ENCODE data around the gene APBA2. TPM values are rescaled to one million over a fixed set of nuclear protein-coding genes. Genes with fewer than 3 reads are reported as not detected.
A peak's percentile ranks its signal among the peaks of the same experiment; 100 is the strongest.

APBA2 gene
- total RNA-seq, 1 donor from 2014 or later = 41.0 TPM

DNA sequence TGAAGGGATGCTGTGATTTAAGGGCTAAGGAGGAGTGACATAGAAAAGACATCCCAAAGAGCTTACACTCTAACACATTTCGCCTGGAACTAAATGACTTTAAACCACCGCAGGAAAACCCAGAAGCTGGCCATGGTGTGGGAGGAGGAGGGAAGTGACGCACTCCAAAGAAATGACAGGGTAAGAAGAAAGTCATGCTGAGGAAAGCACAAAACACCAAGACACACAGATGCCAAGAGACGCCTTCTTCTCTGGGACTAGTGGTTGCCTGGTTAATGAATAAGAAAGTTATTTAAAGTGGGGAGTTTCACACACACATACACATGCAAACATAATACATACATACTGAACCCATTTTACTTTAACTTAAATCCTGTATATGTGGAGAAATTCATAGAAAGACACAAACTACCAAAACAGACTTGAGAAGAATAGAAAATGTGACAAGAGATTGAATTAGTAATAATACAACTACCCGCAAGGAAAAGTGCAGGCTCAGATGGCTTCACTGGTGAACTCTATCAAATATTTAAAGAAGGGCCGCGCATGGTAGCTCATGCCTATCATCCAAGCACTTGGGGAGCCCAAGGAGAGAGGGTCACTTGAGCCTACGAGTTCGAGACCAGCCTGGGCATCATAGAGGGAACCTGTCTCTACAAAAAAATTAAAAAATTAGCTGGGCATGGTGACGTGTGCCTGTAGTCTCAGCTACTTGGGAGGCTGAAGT, 258.3 kb downstream of the APBA2 start:
- no peak overlapping the region for H3K4me3 Mint-ChIP-seq (ENCODE audit: low read depth)
- H3K4me1 Mint-ChIP-seq (ENCODE audit: low read depth) = peaks cover 16% of the 10 kb centered on the region
- H3K27me3 Mint-ChIP-seq = peaks cover 6% of the 10 kb centered on the region
- H3K27ac Mint-ChIP-seq = no peak overlapping the region
- no peaks in the 10 kb centered on the region for H3K9me3 Mint-ChIP-seq (ENCODE audit: low read depth)
- no peaks in the 10 kb centered on the region for H3K36me3 Mint-ChIP-seq (ENCODE audit: insufficient read depth)
- TF ChIP-seq, protein P1, sequence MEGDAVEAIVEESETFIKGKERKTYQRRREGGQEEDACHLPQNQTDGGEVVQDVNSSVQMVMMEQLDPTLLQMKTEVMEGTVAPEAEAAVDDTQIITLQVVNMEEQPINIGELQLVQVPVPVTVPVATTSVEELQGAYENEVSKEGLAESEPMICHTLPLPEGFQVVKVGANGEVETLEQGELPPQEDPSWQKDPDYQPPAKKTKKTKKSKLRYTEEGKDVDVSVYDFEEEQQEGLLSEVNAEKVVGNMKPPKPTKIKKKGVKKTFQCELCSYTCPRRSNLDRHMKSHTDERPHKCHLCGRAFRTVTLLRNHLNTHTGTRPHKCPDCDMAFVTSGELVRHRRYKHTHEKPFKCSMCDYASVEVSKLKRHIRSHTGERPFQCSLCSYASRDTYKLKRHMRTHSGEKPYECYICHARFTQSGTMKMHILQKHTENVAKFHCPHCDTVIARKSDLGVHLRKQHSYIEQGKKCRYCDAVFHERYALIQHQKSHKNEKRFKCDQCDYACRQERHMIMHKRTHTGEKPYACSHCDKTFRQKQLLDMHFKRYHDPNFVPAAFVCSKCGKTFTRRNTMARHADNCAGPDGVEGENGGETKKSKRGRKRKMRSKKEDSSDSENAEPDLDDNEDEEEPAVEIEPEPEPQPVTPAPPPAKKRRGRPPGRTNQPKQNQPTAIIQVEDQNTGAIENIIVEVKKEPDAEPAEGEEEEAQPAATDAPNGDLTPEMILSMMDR (IDR thresholded peaks at IDR 0.05; ENCODE audit: unreplicated experiment) = no peak
- DNase-seq (ENCODE audit: low spot score, unreplicated experiment) = peak; percentile 1

DNA sequence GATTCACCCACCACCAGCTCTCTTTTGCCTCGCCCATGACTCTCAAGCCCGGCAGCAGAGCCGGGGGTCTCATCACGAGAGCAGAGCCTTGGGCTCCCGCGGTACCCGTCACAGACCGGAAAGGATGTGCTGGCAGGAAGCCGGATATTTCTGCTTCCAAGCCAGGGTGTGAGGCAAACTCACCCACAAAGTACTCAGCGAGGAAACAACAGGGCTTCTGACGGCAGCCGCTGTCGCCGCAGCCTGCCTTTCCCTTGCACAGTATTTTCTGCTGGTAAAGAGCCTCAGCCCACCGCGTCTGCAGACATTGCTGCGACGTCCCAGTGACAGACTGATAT, 263.9 kb downstream of the APBA2 start:
- H3K4me3 Mint-ChIP-seq (ENCODE audit: low read depth) = no peak overlapping the region
- peaks cover 5% of the 10 kb centered on the region for H3K9me3 Mint-ChIP-seq (ENCODE audit: low read depth)

DNA sequence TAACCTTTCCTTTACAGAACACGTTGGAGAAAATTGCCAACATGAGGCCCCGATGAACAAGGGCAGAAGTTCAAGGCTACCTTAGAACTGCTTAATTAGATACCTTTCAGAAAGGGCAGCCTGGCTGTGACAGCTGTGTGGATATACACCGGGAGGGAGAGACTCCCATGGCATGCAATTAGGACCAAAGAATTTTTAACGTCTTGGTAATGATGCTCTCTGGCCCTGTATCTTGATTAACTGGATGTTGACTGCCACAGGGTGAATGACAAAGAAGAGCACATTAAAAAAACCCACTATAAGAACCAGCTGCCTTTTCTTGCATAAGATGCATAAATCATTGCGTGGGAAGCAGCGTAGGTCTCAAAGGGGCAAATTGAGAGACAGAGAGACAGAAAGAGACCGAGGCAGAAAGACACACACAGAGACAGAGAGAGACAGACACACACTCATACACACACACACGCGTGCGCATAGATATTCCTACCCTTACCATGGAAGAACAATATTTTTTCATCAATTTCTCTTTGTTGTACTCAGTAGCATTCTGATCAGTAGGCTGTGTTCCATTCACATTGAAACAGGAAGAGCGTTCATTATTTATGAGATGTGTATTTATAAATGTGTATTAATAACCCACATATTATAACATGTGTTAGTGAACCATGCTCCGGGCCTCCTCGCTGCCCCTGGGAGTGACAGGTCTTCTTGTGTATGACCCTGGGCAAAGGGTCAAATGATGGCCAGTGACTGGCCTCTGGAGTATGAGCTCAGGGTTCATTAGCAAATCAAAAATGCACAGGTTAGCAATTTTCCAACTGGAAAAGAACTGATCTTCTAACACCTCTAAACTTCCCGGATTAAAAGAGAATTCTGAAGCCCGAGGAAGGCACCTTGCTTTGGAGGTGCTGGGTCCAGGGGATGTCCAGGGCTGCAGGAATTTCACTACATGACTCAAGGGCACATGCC, 265.0 kb downstream of the APBA2 start:
- Mint-ChIP-seq H3K27ac (no peak overlapping the region), H3K36me3 (ENCODE audit: insufficient read depth) (no peaks in the 10 kb centered on the region), H3K4me1 (ENCODE audit: low read depth) (no peaks in the 10 kb centered on the region), H3K27me3 (no peaks in the 10 kb centered on the region), H3K9me3 (ENCODE audit: low read depth) (peaks cover 5% of the 10 kb centered on the region), H3K4me3 (ENCODE audit: low read depth) (no peak overlapping the region)
- TF ChIP-seq, protein P1 (IDR thresholded peaks at IDR 0.05; ENCODE audit: unreplicated experiment) = no peak
- no peak for DNase-seq (ENCODE audit: low spot score, unreplicated experiment)

More for the DNA sequence above, 263.9 kb downstream of the APBA2 start:
- H3K27ac Mint-ChIP-seq = no peak overlapping the region
- no peaks in the 10 kb centered on the region for H3K27me3 Mint-ChIP-seq
- no peaks in the 10 kb centered on the region for H3K36me3 Mint-ChIP-seq (ENCODE audit: insufficient read depth)
- TF ChIP-seq, protein P1 (IDR thresholded peaks at IDR 0.05; ENCODE audit: unreplicated experiment) = no peak
- no peaks in the 10 kb centered on the region for H3K4me1 Mint-ChIP-seq (ENCODE audit: low read depth)
- no peak for DNase-seq (ENCODE audit: low spot score, unreplicated experiment)

DNA sequence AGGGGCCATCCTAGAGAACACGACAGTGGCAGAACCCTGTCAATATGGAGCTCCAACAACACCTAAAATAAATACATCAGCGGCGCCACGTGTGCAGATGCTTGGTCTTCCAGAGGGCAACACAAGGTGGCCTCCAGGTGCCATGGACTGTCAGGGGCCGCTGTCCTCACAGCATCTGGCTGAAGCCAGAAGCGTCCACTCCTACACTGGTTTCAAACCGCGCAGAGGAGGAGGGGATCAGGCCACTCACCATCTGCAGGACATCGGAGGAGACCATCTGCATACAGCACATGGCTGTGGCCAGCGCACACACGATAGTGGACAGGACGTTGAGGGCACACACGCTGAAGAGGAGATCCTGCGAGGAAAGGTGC, 265.7 kb downstream of the APBA2 start:
- TF ChIP-seq, protein P1 (IDR thresholded peaks at IDR 0.05; ENCODE audit: unreplicated experiment) = no peak
- H3K27me3 Mint-ChIP-seq = no peaks in the 10 kb centered on the region
- H3K4me1 Mint-ChIP-seq (ENCODE audit: low read depth) = no peaks in the 10 kb centered on the region
- H3K27ac Mint-ChIP-seq = no peak overlapping the region
- no peak for DNase-seq (ENCODE audit: low spot score, unreplicated experiment)
- H3K4me3 Mint-ChIP-seq (ENCODE audit: low read depth) = no peak overlapping the region
- no peaks in the 10 kb centered on the region for H3K36me3 Mint-ChIP-seq (ENCODE audit: insufficient read depth)
- peaks cover 5% of the 10 kb centered on the region for H3K9me3 Mint-ChIP-seq (ENCODE audit: low read depth)

DNA sequence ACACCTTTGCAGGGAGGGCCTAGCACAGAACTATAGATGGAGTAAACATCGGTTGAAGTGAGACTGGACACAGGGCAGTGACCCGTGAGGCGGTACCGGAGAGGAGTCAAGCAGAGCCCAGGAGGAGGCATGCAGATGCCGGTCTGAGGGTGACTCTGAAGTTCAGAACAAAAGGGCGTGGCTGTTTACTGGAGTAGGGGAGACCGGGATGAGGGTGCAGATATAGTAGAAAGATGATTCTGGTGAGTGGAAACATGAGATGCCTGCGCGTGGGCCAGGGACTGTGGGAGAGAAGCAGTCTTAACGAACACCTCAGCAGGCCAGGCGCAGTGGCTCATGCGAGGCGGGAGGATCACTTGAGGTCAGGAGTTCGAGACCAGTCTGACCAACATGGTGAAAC, 270.7 kb downstream of the APBA2 start:
- no peaks in the 10 kb centered on the region for H3K27me3 Mint-ChIP-seq
- H3K36me3 Mint-ChIP-seq (ENCODE audit: insufficient read depth) = no peaks in the 10 kb centered on the region
- no peak overlapping the region for H3K27ac Mint-ChIP-seq
- H3K4me1 Mint-ChIP-seq (ENCODE audit: low read depth) = no peaks in the 10 kb centered on the region
- no peak overlapping the region for H3K4me3 Mint-ChIP-seq (ENCODE audit: low read depth)
- H3K9me3 Mint-ChIP-seq (ENCODE audit: low read depth) = peaks cover 12% of the 10 kb centered on the region
- TF ChIP-seq, protein P1 (IDR thresholded peaks at IDR 0.05; ENCODE audit: unreplicated experiment) = no peak
- DNase-seq (ENCODE audit: low spot score, unreplicated experiment) = no peak

All from progenitor cell of endocrine pancreas (in vitro differentiated cells).